ENCODE results near the gene RFC2. TPM values are rescaled to one million over a fixed set of nuclear protein-coding genes. Genes with fewer than 3 reads are reported as not detected.
A peak's percentile ranks its signal among the peaks of the same experiment; 100 is the strongest.

Gene RFC2
- total RNA-seq (2013; cell fraction: nucleolus; rRNA removed): 17.6 and 17.8 TPM in 2 replicates
- total RNA-seq (2014; rRNA removed) (95.3 and 95.8 TPM in 2 replicates), total RNA-seq (2014; rRNA removed; fragmentation: Illumina TruSeq; extraction: Trizol) (87.5 and 91.9 TPM in 2 replicates), total RNA-seq (2021) (73.3 and 73.5 TPM in 2 replicates), polyA plus RNA-seq (2011; rRNA removed) (47.0 and 69.3 TPM in 2 replicates), polyA plus RNA-seq (2014; fragmentation: Illumina TruSeq; extraction: Trizol) (108 and 121 TPM in 2 replicates), polyA plus RNA-seq (2014; fragmentation: Nextera tagmentation; extraction: Ambion mirVana) (10 to 100 TPM; 25.8 to 45.2 TPM), polyA plus RNA-seq (2014; rRNA removed) (89.9 and 92.7 TPM in 2 replicates), polyA plus RNA-seq (2016; fragmentation: Nextera tagmentation; extraction: Ambion mirVana) (100 to 1,000 TPM; 135 to 145 TPM), polyA minus RNA-seq (2011; rRNA and poly(A)+ RNA removed) (85.6 and 92.8 TPM in 2 replicates), Bru-seq, nascent RNA (percentile 73 among the genes with signal in this experiment), BruChase-seq, experiment 1, labeled RNA remaining after a 6-hour chase (percentile 74 among the genes with signal in this experiment), BruChase-seq, experiment 2, labeled RNA remaining after a 2-hour chase (percentile 71 among the genes with signal in this experiment)
- polyA plus RNA-seq (2011; ENCODE audit: low read depth): 29.8 TPM
- 67.8 and 85.5 TPM in 2 replicates for polyA plus RNA-seq (2011; cell fraction: cytosol; rRNA removed)
- polyA plus RNA-seq (2011; cell fraction: nucleus; rRNA removed): 18.8 and 27.6 TPM in 2 replicates
- 37.5 and 41.6 TPM in 2 replicates for polyA plus RNA-seq (2012)
- 34.7 and 43.0 TPM in 2 replicates for polyA minus RNA-seq (2011; cell fraction: cytosol; rRNA and poly(A)+ RNA removed)
- polyA minus RNA-seq (2011; cell fraction: nucleus; rRNA and poly(A)+ RNA removed): 12.7 and 23.5 TPM in 2 replicates
- long read RNA-seq, experiment 1, transcript RFC2-201 (11 exons, 1,695 nt): major isoform, 131 of 159 reads
- long read RNA-seq, experiment 1, transcript RFC2-202 (10 exons, 1,576 nt): minor isoform, 13 of 159 reads
- long read RNA-seq, experiment 1, partial matches to known transcripts: 1 of 159 reads
- long read RNA-seq, experiment 1, other reads (novel, unspliced or antisense): 12 of 159 reads
- long read RNA-seq, experiment 2, transcript RFC2-202 (10 exons, 1,576 nt): minor isoform, 30 of 432 reads
- long read RNA-seq, experiment 2, transcript RFC2-201 (11 exons, 1,695 nt): major isoform, 354 of 432 reads
- long read RNA-seq, experiment 2, partial matches to known transcripts: 15 of 432 reads
- long read RNA-seq, experiment 2, other reads (novel, unspliced or antisense): 30 of 432 reads

DNA sequence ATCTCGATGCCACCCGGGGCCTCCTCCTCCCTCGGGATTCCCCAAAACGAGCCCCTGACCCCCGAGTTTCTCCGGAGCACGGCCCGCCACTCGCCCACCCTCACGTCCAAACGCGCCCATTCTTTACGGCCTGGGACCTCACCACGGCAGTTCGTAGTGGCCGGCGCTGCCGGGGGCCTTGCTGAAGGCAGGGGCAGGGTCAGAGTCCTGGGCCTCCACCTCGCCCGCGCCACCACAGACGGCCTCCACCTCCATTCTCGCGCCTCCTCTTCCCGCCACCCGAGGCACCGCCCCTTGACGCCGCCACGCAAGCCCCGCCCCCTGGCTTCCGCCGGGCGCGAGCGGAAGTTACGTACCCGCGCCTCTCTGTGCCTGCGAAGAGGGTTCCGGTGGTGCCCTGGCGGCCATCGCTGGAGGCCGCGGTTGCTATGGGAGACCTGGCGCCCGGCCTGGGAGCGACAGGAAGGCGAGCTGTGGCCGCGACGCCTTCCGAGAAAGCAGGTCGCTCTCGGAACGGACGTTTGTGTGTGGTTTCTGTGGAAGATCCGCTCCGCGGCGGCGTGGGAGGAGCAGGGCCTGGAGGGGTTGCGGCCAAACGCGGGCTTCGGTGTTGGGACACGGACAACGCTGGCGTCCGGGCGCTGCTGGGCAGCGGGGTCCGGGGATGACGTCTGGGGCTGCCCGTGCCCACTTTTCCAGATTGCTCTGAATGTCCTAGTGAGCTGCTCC lies at the start of gene RFC2:
RFC2 (minus strand) TSS at position 271 of the 729 bp plus-strand sequence; CDS start at position 255, 16 bp downstream.
- no TSS peak for BruUV-seq (replicated peaks)
- ChIA-PET CTCF (interaction anchor here (0.5 to 2.0 kb wide), 3 partner anchors 38 to 154 kb away, joined by 3 to 10 read pairs (median 5); no protein-coding TSS in a partner anchor), POLR2A (interaction anchor here (0.6 to 2.0 kb wide), 5 partner anchors 10 to 44 kb away, joined by 3 to 7 read pairs (median 6); partner anchors contain the start of gene LAT2), RAD21 (ENCODE audit: unreplicated experiment) (interaction anchor here (0.7 to 1.3 kb wide), 7 partner anchors 30 to 147 kb away, joined by 3 to 5 read pairs (median 3); no protein-coding TSS in a partner anchor), SMC1A (ENCODE audit: uncharacterized antibody, unreplicated experiment) (interaction anchor here (0.6 to 1.4 kb wide), 5 partner anchors 11 to 46 kb away, joined by 3 to 7 read pairs (median 4); no protein-coding TSS in a partner anchor)
- Histone ChIP-seq H3K4me3 (peak within 1 kb of the TSS; percentile 86), H2AFZ (ENCODE audit: control insufficient read depth, low read depth, low read length) (peak within 1 kb of the TSS; percentile 88), H3K36me3 (ENCODE audit: control insufficient read depth in 2 of 2, insufficient read depth in 2 of 2, low read length in 1 of 2) (peaks cover 10 to 13% of the 10 kb centered on the region in 2 experiments), H3K27ac (ENCODE audit: control insufficient read depth, insufficient read depth) (peak within 1 kb of the TSS; percentile 88), H3K9me3 (replicated peaks; ENCODE audit: control insufficient read depth, insufficient read depth, low read length) (no peaks in the 10 kb centered on the region), H3K4me2 (ENCODE audit: control insufficient read depth, insufficient read depth) (peak within 1 kb of the TSS; percentile 65), H4K20me1 (ENCODE audit: control insufficient read depth, insufficient read depth) (no peaks in the 10 kb centered on the region), H3K9ac (ENCODE audit: control insufficient read depth, insufficient read depth, low read length) (peak within 1 kb of the TSS; percentile 90), H3K4me1 (ENCODE audit: control insufficient read depth, insufficient read depth, low read length) (peaks cover 33% of the 10 kb centered on the region), H3K27me3 (replicated peaks in 1 of 2; ENCODE audit: control insufficient read depth in 2 of 2, insufficient read depth in 2 of 2, low read length in 1 of 2) (no peaks in the 10 kb centered on the region), H3K79me2 (ENCODE audit: control insufficient read depth, insufficient read depth, low read length) (peaks cover 32% of the 10 kb centered on the region)
- WGBS (ENCODE audit: insufficient coverage, insufficient replicate concordance, low lambda C conversion rate, missing lambda C conversion rate): under 1% methylated on average over 69 of the region's 75 CpGs
- DNase-seq (ENCODE audit: low read depth, low spot score): peak; percentile 96
- peak; percentile 94 for ATAC-seq
- peak; percentile 96 for FAIRE-seq
- in situ Hi-C loops (cut with MboI): no loop called here
- intact Hi-C loops (cut with micrococcal nuclease; ENCODE audit: unreplicated experiment): loop anchor here (1.0 to 5.0 kb wide), 4 partner anchors 18 to 39 kb away; partner anchors contain the start of gene CLIP2
- TF ChIP-seq ZNF274 (IDR thresholded peaks at IDR 0.05; ENCODE audit: insufficient read depth, insufficient read length) (no peak), MTA3 (IDR thresholded peaks at IDR 0.05; ENCODE audit: borderline replicate concordance, low read length) (no peak), ESRRA (IDR thresholded peaks at IDR 0.05; ENCODE audit: low read length) (no peak), JUND (IDR thresholded peaks at IDR 0.05; ENCODE audit: low read depth, low read length) (no peak), NFIC (IDR thresholded peaks at IDR 0.05; ENCODE audit: low read depth, low read length) (peak; percentile 2; the same call in 1 of the 2 replicates), HCFC1 (IDR thresholded peaks at IDR 0.05; ENCODE audit: low read length) (peak; percentile 71), CBX5 (IDR thresholded peaks at IDR 0.05; ENCODE audit: low read depth) (peak; percentile 17; the same call in 1 of the 2 replicates), MTA2 (IDR thresholded peaks at IDR 0.05; ENCODE audit: low read depth) (no peak), BRCA1 (IDR thresholded peaks at IDR 0.05; ENCODE audit: low read depth, low read length) (no peak), HDAC6 (IDR thresholded peaks at IDR 0.05; ENCODE audit: unreplicated experiment) (no peak), NFYB (IDR thresholded peaks at IDR 0.05; ENCODE audit: insufficient read depth, low read depth, low read length) (no peak), YY1 (IDR thresholded peaks at IDR 0.05; ENCODE audit: low read depth, low read length) (peak; percentile 98)
- TF ChIP-seq, protein P1, sequence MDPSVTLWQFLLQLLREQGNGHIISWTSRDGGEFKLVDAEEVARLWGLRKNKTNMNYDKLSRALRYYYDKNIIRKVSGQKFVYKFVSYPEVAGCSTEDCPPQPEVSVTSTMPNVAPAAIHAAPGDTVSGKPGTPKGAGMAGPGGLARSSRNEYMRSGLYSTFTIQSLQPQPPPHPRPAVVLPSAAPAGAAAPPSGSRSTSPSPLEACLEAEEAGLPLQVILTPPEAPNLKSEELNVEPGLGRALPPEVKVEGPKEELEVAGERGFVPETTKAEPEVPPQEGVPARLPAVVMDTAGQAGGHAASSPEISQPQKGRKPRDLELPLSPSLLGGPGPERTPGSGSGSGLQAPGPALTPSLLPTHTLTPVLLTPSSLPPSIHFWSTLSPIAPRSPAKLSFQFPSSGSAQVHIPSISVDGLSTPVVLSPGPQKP (IDR thresholded peaks at IDR 0.05; ENCODE audit: low read depth, low read length): peak; percentile 90
- TF ChIP-seq, protein P2, sequence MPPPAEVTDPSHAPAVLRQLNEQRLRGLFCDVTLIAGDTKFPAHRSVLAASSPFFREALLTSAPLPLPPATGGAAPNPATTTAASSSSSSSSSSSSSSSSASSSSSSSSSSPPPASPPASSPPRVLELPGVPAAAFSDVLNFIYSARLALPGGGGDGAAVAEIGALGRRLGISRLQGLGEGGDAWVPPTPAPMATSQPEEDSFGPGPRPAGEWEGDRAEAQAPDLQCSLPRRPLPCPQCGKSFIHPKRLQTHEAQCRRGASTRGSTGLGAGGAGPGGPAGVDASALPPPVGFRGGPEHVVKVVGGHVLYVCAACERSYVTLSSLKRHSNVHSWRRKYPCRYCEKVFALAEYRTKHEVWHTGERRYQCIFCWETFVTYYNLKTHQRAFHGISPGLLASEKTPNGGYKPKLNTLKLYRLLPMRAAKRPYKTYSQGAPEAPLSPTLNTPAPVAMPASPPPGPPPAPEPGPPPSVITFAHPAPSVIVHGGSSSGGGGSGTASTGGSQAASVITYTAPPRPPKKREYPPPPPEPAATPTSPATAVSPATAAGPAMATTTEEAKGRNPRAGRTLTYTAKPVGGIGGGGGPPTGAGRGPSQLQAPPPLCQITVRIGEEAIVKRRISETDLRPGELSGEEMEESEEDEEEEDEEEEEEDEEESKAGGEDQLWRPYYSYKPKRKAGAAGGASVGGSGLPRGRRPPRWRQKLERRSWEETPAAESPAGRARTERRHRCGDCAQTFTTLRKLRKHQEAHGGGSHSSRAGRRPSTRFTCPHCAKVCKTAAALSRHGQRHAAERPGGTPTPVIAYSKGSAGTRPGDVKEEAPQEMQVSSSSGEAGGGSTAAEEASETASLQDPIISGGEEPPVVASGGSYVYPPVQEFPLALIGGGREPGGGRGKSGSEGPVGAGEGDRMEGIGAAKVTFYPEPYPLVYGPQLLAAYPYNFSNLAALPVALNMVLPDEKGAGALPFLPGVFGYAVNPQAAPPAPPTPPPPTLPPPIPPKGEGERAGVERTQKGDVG (CRISPR knock-in tag; IDR thresholded peaks at IDR 0.05): no peak
